Skeletal muscle cell (primary cell): ENCODE results near the gene CDK14.
A peak's percentile ranks its signal among the peaks of the same experiment; 100 is the strongest.
"Not testable (repeated sequence)": the region's sequence is repeated elsewhere in the genome, so short reads cannot be mapped to it uniquely, and the experiment has no call there.

Experiments used
- DNase-seq: peaks from one replicate; pipeline ENCODE4 v3.0.0-alpha.2; 2010; ENCODE audit warnings: low read depth
- H3K4me3 ChIP-seq: 2 replicates; pipeline ENCODE4 v1.5.1; 2011; ENCODE audit warnings: low read depth, mild to moderate bottlenecking, control low read depth, low read length, moderate library complexity

The CDK14 gene

GRCh38 chr7:90768301-90768700 is 172.2 kb downstream of the CDK14 start:
- no peak overlapping the region for H3K4me3 ChIP-seq
- DNase-seq, result no peak

GRCh38 chr7:90769036-90769435 is 172.9 kb downstream of the CDK14 start:
- no peak overlapping the region for H3K4me3 ChIP-seq
- DNase-seq, result no peak

GRCh38 chr7:90769566-90769965 is 173.4 kb downstream of the CDK14 start:
- DNase-seq, H3K4me3 ChIP-seq: not testable (repeated sequence)

GRCh38 chr7:90771281-90771680 is 175.2 kb downstream of the CDK14 start:
- DNase-seq, result no peak
- no peak overlapping the region for H3K4me3 ChIP-seq

- H3K4me3 ChIP-seq, result no peak overlapping the region
- no peak for DNase-seq
These were observed 176.3 kb downstream of the CDK14 start for GRCh38 chr7:90772410-90772809.

DNA sequence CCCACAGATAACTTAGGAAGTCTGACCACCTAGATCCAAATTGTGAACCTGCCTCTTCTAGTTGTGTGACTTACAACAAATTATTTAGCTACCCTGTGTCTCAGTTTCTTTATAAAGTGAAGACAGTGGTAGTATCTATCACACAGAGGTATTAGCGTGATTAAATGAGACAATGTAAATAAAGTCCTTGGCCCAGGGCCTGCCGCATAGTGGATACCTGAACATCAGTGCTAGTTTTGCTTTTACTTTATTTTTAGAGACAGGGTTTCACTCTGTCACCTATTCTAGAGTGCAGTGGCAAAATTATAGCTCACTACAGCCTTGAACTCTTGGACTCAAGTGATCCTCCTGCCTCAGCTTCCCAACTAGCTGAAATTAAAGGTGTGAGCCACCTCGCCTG is 177.1 kb downstream of the CDK14 start:
- DNase-seq, result no peak
- no peak overlapping the region for H3K4me3 ChIP-seq

GRCh38 chr7:90774706-90775105 is 178.6 kb downstream of the CDK14 start:
- DNase-seq, result no peak
- no peak overlapping the region for H3K4me3 ChIP-seq

DNA sequence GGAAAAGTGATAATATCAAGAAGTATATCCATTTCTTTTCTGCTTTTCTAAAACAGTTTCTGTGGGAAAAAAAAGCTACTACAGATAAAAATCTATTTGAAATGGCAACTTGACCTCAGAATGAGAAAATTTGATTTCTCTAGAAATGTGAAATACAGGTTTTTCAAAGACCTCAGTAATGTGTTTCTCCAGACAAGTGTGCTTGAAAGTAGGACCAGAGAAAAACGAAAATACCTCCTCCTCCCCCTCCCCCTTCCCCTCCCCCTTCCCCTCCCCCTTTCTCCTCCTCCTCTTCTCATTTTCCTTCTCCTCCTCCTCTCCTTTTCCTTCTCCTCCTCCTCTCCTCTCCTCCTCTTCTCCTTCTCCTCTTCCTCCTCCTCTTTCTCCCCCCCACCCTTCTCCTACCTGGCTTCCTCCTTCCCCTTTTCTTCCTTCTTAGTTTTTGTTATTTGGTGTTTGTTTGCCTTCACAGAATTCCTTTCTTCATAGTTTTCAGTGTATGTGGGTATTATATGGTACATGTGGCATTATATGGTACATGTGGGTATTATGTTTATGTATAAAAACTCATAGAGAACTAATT is 179.4 kb downstream of the CDK14 start:
- no peak for DNase-seq
- H3K4me3 ChIP-seq, result no peak overlapping the region

- no peak for DNase-seq
- H3K4me3 ChIP-seq, result no peak overlapping the region
These were observed 180.9 kb downstream of the CDK14 start for GRCh38 chr7:90777041-90777440.

GRCh38 chr7:90777465-90777864 is 181.3 kb downstream of the CDK14 start:
- no peak overlapping the region for H3K4me3 ChIP-seq
- no peak for DNase-seq

DNA sequence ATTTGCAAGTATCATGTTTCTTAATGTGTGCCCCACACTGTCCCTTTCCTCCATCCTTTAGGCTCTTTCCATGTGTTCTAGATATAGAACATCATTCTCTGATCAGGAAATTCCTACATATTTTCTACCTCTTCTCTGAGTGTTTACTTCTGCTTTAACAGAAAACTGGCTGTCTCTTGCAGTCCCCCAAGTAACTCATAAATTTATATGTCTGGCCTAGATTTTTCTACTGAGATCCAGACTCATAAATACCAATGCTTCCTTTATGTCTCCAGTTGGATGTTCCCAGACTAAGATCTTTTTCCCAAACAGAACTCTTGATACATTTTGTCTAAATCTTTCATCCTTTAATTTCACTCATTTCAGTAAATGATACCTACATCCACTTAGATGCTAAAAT is 181.8 kb downstream of the CDK14 start:
- no peak overlapping the region for H3K4me3 ChIP-seq
- no peak for DNase-seq

DNA sequence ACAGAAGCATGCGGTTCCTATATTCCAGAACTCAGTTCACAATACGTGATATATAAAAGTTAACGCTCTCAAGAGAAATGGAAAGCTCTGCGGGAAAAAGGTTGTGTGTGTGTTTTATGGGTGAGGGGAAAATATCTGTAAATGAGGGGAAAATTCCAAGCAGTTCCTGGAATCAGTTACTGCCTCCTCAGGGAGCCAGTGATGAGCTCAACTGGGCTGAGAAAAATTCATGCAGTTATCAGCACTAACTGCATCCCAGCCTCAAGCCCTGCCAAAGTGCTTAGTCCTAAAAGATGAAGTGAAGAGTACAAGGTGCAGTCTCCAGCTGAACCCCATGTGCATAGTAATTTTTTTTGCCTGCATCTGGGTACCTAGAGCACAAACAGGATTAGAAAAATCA is 191.9 kb downstream of the CDK14 start:
- no peak overlapping the region for H3K4me3 ChIP-seq
- DNase-seq, result peak; percentile 66

DNA sequence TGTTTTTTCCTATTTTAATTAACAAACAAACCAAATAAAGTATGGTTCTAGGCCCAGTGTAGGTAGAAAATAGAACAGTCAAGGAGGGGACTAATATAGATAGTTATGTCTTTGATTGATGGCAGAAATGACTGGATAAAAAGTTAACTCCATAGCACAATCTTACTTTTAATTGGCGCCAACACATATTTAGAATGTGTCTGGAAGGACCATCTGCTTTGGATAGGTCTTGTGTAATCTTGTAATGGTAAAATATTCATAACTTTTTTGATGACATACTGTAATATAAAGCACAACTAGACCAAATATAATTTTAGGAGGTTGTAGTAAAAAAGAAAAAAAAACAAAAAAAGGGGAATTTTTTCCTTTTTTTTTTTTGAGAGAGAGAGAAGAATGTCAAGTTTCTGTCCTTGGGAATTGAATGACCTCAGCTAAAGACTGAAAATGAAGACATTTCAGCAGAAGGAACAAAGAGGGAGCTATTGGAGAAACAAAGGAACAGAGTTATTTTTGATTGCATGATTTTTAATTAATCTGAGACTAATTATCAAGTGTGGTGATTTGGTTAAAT is 193.7 kb downstream of the CDK14 start:
- no peak for DNase-seq

GRCh38 chr7:90791596-90791995 is 195.5 kb downstream of the CDK14 start:
- DNase-seq, result no peak
- no peak overlapping the region for H3K4me3 ChIP-seq

More for the DNA sequence above, 193.7 kb downstream of the CDK14 start:
- no peak overlapping the region for H3K4me3 ChIP-seq

GRCh38 chr7:90792301-90792700 is 196.2 kb downstream of the CDK14 start:
- no peak overlapping the region for H3K4me3 ChIP-seq

DNA sequence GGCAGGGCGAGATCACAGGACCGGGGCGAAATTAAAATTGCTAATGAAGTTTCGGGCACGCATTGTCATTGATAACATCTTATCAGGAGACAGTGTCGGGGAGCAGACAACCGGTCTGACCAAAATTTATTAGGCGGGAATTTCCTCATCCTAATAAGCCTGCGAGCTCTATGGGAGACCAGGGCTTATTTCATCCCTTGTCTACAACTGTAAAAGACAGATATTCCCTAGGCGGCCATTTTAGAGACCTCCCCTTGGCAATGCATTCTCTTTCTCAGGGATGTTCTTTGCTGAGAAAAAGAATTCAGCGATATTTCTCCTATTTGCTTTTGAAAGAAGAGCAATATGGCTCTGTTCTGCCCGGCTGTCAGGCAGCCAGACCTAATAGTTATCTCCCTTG is 198.1 kb downstream of the CDK14 start:
- not testable (repeated sequence) for H3K4me3 ChIP-seq, DNase-seq

More at GRCh38 chr7:90792301-90792700, 196.2 kb downstream of the CDK14 start:
- DNase-seq, result no peak

DNA sequence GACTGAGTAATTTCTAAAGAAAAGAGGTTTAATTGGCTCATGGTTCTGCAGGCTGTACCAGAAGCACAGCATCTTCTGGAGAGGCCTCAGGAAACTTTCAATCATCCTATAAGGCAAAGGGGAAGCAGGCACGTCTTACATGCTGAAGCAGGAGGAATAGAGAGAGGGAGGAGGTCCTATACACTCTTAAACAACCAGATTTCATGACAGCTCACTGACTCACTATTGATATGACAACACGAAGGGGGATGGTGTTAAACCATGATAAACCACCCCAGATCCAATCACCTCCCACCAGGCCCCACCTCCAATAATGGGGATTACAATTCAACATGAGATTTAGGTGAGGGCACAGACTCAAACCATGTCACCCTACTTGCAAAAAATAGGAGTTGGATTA is 201.5 kb downstream of the CDK14 start:
- no peak overlapping the region for H3K4me3 ChIP-seq
- no peak for DNase-seq

DNA sequence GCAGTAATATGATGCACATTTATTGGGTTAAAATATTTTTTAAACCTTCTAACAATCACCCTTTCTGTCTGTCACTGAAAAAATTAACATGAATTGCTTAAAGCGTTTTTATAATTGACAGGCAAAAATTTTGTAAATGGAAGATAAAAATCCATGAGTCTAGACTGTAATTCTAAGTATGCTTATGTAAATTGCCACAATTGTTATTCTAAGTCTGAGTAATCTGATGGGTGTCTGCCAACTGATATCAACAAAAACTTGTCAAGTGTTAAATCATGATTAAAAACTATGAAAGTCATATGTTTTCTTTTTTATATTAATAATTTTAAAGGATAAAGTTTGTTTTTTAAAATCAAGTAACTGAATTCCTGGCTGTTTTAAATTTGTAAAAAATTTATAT is 208.2 kb downstream of the CDK14 start:
- no peak for DNase-seq
- no peak overlapping the region for H3K4me3 ChIP-seq

GRCh38 chr7:90815552-90815951 is 219.4 kb downstream of the CDK14 start:
- not testable (repeated sequence) for H3K4me3 ChIP-seq, DNase-seq

- peak; percentile 98 for DNase-seq
- no peak overlapping the region for H3K4me3 ChIP-seq
These were observed 220.5 kb downstream of the CDK14 start for GRCh38 chr7:90816511-90817142.

DNA sequence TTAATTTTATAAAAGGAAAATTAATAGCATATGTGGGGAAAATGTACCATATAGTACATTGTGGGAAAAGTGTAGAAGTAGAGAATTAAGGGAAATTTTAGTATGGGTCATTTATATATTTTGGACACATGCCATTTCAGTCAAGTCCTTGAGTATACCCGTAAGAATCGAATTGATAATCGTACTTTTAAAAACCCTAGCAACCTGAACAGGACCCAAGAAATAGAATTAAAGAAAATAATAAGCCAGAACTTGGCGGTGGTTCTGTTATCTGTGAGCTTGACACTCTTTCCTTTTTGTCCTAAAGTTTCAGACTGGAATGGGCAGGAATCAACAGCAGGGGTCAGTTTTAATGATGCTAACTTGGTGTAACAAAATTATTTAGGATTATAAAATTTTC is 221.0 kb downstream of the CDK14 start:
- no peak for DNase-seq

More for the DNA sequence above, 221.0 kb downstream of the CDK14 start:
- H3K4me3 ChIP-seq, result no peak overlapping the region
